HG02943 (cell line): ENCODE data around the gene CFAP77.

Experiments
- ATAC-seq: cut with Tn5 transposase; IDR thresholded peaks from one replicate; pipeline ENCODE4 v1.9.1; 2021; ENCODE audit warnings: mild to moderate bottlenecking, low read depth, moderate library complexity; ENCODE audit not compliant: unreplicated experiment

Gene CFAP77

DNA sequence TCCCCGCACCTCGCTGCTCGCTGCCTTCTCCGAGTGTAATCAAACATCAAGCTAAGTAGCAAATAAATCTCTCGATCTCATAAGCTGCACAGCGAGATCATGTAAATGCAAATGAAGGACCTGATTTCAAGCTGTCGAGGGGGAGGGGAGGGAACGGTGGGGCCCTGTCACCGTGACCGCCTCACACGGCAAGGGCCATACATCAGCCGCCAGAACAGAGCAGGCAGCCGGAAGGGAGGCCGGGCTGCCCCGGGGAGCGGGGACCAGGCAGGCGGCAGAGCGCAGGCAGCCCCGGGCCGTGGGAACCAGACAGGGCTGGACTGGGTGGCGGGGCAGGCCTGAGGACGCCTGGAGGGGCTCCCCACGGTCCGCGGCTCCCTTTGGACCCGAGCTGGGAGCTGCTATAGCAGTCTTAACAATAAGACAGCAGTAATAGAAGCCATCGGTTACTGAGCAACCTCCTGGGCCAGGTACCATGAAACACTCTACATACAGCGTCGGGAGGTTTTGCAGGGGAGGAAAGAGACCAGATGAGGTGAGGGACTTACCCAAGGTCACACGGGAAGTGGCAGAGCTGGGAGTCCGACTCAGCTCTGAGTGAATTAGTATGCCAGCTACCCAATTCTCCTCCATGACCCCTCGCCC is 76.8 kb downstream of the CFAP77 start:
- ATAC-seq, result no peak

DNA sequence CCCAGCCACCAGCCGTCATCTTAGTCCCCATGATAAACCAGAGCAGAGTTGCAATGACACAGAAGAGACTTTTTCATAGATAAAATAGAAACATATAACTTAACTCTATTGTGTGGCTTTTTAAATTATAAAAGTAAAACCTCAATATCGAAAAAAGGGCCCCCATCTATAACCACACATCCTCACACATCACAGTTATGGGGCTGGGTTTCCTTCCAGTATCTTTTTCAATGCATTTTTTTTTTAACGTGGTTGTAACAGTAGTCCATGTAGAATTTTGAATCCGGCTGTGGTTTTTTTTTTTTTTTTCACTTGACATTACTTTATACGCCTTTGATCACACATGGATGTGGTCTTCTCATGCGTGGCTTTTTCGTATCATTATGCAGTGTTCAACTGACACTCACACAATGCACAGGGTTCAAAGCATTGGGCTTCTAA is 77.4 kb downstream of the CFAP77 start:
- no peak for ATAC-seq

DNA sequence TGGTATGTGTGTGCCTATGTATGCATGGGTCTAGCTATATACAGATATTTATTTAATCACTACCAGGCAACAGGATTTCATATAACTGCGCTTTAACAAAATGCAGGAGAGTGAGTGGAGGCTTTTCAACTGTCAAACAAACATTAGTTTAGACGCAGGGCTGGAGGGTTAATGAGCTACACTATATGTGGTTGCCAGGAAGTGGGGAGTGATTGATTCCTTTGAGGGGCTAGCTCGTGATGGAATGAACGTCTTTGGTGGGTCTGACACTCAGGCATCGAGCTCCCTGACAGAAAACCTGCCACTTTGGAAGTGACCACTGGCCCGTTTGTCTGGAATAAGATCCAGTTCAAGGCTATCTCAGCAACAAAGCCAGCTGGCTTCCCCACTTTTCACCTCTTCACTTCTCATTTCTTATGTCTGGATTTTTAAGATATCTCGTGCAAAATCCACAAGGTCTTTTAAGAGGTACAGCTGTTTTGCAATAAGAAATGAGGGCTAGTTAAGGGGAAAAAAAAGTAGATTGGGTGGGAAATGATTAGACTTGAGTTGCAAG is 78.0 kb downstream of the CFAP77 start:
- no peak for ATAC-seq

DNA sequence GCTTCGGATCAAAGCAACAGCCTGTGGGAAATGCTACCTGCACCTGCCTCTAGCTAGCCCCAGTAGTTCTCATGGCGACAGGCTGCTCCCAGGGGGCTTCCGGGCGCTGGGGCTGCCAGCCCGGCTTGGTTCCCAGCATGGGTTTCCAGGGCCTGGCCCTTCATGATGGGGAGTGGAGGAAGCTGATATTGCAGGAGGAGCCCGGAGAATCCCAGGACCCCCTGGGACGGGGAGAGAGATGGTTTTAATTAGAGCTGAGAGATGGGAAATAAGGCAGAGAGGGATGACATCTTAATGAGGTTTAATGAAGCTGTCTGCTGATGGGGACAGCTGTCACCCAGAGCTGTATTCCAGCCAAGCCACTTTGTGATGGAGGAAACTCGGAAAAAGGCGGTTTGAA is 78.6 kb downstream of the CFAP77 start:
- ATAC-seq, result no peak

DNA sequence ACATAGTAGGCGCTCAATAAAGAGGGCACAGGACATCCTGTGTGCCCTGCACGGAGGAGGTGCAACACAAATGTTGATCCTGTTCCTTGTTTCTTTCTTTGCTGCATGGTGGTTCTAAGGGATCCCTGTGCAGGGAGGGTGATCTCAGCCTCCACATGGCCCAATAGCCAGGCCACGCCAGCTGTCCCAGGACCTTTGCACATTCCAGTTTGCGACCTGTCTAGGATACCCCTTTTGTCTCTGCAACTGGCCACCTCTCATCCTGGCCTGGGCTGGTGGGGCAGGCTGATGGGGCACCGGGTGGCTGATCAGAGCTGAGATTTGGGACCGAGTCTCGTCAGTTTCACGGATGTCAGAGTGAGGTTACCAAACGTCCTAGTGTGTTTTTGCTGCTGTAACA is 79.5 kb downstream of the CFAP77 start:
- no peak for ATAC-seq

DNA sequence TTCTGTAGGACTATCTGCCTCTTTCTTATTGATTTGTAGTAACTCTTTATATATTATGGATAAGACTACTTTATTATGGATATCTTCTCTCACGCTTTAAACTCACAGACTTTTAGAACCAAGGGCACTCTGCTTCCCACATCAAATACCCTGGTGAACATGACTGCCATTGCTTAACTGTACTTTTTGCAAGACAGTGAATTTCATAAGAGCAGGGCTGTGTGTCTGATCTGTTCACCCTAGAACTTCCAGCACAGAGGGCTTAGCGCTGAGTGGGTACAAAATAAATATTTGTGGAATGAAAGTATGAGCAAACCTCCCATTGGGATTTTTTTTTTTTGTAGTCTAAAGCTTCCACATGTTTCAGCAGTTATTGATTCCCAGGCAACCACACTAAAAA is 84.8 kb downstream of the CFAP77 start:
- no peak for ATAC-seq

DNA sequence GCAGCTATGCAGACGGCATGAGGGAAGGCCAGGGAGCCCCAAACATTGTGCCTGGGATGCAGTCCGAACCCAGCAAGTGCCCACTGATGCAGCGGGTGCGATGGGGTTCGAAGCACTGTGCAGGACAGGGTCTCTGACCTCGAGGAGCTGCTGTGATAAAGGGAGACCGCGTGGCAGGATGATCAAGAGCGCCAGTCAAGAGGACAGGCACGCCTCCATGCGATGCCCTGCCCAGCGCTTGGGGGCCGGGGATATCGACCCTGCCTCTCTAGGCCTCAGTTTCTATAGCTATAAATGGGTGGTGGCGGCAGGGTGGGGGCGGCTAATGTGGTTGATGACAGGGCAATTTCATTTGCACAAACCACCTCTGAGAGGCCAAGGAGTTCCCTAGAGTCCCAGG is 87.7 kb downstream of the CFAP77 start:
- no peak for ATAC-seq

DNA sequence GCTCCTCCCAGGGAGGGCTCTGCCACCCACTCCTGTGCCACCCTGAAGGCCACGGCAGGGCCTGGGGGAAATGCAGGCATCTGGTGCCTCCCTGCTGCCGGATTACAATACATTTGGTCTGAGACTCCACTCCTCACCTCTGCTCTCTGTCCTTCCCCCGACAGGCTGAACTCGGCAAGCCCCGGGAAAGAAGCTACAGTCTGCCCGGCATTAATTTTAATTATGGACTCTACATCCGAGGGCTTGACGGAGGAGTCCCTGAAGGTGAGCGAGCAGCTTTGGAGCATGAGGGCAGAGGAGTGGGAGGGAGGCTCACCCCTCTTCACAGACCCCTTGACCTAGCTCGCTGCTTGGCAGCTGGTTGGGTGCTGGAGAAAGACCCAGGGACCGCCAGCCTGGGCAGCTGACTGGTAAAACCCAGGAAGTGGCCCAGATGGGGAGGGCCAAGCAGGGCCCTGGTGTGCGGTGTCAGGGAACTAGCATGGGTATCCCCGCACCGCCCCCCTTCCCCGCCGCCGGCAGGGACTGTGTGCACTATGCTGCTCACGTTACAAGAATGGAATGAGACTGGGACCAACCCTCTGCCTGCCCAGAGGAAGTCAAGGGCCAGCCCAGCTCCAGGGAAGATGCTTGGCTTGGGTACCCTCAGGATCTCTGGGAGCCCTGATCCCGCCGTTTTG is 88.7 kb downstream of the CFAP77 start:
- ATAC-seq, result no peak

DNA sequence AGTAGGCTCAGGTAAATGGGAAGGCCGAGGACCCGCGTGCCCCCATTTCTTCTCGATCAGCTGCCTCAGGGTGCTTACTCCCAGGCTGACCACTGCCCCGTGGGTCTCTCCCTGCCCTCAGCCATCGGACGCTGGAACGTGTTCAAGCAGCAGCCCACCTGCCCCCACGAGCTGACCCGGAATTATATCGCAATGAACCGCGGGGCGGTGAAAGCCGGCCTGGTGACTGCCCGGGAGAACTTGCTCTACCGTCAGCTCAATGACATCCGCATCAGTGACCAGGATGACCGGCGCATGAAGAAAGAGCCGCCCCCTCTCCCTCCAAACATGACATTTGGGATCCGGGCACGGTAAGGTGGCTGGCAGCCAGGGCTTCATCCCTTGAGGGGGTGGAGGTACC is 89.2 kb downstream of the CFAP77 start:
- no peak for ATAC-seq

DNA sequence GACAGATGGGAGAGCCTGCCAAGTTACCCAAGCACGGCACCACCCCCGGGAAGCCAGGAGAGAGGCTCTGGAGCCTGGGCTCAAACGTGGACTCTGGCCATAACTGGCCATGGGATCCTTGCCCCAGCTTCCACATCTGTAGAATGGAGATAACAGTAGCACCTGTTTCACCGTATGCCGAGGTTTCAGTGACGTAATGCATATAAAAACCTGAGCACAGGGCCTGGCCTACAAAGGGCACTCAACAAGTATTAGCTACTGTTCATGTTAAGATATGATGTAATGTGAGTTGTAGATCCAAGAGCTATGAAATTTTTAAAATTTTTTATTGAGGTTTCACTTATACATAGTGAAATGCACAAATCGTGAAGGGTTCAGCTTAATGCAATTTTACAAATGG is 90.2 kb downstream of the CFAP77 start:
- no peak for ATAC-seq

DNA sequence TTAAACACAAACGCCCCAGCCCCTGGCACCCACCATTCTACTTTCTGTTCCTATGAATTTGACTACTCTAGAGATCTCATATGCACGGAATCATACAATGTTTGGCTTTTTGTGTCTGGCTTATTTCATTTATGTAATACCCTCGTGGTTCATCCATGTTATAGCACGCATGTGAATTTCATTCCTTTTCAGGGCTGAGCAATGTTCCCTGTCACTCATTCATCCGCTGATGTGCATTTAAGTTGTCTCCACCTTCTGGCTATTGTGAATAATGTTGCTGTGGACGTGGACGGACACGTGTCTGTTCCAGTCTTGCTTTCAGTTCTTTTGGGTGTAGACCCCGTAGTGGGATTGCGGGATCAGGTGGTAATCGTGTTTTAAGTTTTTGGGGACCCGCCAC is 92.5 kb downstream of the CFAP77 start:
- ATAC-seq, result no peak

DNA sequence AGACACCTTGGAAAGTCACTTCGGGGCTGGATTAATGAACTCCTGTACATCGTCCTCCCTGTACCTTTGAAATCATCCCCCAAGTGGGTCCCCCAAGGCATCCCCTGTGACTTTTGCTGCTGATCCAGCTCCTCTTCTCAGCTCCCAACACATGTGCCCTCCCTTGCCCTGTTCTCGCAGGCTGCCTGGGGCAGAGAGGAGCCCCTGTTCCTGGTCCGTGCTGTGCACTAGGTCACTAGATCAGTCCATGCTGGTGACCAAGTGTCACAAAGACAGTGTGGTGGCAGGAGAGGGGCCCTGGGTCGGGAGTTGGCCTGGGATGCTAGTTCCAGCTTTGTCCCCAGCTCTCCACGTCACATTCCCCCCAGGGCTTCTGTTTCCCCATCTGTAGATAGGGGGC is 93.1 kb downstream of the CFAP77 start:
- ATAC-seq, result no peak

DNA sequence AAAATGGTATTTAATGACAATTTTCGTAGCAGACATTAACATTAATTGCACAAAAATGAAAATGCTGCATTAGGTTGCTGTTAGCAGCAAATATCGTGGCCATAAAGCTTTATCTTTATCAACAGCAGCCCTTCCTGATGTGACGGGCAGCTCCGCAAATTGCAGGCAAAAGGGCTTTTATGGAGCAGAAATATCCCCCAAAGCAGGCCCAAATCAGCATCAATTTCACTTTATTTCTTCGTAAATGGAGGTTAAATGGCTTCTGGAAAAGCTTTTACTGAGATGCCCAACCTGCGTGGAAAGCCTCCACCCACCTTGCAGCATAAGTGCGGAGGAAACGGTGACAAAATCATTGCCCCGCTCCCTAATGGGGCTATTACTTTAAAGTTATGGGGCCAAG is 94.5 kb downstream of the CFAP77 start:
- ATAC-seq, result no peak

DNA sequence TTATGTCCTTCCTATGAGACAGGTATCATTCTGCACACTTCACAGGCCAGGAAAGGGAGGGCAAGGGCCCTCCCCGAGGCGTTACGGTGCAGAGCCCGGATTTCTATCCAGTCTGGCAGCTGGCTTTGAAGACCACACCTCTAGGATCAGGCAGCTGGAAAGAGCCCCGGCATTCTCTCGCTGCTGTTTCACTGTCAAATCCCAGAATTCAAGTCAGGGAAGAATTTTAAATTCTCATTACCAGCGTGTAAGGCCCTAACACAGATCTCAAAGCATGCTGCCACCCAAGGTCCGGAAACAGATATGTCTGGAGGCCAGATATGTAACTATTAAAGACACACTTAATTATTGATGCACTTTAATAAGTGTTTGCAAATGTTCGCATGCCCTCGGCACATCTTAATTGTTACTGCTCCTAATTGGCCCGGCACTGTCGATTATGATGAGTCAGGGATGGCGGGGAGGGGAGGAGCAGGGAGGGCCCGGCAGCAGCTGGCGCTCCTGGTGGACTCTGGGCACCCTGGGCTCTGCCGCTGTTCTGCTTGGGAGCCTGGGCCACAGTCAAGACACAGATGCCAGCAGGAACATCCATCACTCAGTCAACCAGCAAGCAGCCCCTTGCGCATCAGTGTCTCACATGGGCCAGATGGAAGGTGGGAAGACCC is 96.1 kb downstream of the CFAP77 start:
- no peak for ATAC-seq

DNA sequence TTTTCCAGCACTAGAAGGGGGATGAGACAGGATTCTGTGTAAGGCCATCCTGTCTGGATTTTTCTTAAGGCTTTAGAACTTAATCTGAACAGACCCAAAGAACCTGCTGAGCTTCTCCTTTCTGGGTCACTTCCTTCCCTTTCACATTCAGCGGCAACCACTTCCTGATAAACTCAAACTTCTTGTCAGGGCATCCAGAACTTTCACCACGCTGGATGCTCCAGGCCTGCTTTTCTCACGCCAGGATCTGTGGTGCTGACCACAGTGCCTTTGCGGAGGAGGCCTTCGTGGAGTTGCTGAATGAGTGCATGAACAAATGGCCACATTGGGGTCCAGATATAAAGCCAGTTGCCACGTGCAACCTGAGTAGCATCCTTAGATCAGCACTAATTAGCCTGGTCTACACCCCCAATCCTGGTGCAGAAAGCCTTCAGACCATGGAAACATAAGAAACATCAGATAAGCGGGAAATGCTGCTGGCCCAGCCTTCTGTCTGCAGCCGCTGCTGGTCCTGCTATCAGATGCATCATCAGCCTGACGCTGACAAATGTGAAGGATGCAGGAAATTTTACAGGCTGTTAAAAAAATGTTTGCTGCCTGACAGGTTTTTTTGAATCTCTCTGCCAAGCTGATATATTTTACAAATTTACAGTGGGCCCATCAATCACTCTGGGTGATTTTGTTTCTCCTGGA is 97.1 kb downstream of the CFAP77 start:
- no peak for ATAC-seq

DNA sequence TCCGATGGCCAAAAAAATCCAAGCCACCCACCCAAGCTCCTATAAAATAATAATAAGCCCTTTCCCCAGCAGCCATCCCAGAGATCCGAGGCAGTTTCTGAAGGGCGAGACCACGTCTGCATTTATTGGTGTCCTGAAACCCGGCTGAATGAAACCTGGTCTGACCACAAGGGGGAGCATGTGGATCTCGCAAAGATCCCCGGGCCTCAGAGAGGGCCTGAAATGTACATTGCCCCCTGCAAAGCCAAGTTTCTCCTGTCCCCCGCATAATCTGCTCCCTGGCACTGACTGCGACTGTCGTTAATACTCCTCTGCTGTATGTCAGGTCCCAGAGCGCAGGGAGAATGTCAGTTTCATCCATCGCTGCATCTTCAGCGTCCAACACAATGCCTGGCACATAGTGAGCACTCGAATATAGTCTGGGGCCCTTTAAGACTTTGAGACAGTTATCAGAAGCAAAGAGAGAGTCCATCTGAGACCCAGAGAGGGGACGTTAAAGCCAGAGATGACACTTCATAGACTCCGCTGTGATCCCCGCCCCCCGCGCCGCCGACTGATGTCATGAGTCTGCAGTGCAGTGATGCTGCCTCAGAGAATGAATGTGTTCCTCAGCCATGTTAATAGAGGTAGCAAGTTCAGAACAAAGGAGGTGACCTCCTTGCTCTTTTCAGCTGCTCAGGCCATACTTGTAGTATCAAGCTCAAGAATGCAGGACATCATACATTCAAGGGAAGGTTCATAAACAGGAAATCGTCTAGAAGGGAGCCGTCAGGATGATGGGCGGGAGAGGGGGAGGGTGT is 97.9 kb downstream of the CFAP77 start:
- ATAC-seq, result no peak

DNA sequence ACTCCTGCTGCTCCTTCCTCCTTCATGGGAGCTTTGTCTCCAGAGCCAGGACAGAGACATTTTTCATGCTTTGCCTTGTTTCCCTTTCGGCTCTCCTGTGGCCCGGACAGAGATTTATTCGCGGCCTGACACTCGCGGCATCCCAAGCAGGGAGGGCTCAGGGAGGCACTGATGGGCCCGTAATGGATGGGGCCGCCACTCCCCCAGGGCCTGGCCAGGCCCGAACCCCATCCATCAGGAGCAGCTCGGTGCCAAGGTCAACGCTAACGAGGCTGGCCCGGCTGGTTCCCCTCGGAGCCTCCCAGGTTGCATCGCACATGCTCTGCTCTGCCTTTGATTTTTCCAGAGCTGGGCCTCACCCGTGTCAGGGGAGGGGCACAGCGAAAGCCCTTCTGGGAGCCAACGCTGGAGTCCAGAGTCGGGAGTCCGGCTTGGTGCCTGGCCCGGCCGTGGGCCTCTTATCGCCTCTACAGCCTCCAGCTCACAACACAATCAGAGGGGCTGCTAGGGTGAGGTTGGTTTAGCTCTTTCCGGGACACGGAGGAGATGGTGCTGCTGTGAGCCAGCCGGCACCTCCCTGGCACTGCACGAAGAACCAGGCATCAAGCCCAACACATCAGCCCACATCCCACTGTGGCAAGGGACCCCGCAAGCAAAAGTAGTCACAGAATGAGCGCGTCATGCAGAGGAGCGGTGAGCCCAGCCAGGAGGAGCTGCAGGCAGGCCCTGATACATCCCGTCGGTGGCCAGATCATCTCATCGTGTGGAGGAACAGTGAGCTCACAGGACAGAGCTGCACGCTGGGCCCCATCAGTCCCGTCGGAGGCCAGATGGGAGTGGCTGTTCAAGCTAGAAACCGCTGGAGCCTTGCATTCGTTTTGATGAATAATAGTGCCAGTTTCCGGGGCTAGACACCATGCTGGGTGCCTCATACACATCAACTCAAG is 100.2 kb downstream of the CFAP77 start:
- ATAC-seq, result no peak

DNA sequence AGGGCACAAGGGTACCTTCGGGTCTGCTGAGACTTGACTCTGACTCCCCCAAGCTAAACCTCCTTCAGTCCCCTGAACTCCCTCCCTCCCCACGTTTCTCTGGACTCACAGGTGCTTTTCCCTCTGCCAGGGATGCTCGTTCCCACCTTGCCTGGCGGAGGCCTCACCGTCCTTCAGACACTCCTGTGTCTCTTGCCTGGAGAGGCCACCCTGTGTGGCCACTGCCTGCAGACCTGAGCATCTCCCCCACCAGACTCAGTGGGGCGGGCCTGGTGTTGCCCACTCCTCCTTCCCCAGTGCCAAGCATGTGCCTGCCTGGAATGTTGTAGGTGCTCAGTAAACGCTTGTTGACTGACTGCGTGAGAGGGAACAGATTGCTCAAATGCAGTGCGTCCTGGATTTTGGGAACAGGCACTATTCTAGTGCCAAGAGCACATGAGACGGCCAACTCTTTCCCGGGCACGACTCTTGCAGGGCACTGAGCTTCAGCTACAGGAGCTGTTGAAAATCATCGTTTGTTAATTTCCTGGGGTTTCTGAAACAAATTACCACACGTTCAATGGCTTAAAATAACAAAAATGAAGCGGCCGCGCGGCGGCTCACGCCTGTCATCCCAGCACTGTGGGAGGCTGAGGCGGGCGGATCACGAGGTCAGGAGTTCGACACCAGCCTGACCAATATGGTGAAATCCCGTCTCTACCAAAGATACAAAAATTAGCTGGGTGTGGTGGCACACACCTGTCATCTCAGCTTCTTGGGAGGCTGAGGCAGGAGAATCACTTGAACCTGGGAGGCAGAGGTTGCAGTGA is 101.4 kb downstream of the CFAP77 start:
- no peak for ATAC-seq
